ENCODE measurements around the gene SPHKAP.

DNA sequence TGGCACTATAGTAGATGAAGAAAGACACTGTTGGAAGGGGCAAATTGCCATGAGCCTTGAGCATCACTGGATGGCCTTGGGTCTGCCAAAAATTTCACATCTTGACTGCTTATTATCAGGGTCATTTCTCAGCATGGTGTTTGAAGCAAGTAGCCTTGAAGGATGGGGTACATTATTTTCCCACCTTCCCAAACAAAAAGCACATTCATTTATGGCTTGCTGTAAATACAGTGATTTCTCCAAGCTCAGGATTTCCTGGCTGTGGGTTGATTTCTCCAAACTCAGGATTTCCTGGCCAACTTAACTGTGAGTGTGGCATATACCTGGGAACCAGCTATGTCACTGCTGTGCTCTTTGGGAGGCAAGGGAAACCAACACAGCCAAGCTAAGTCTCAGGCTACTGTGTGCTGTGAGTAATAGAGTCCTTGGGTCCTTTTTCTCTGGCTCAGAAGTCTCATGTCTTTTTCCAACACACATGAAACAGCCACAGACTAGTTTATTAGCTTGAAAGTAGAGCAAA lies 116.6 kb downstream of the SPHKAP start:
- TF ChIP-seq, protein P1, sequence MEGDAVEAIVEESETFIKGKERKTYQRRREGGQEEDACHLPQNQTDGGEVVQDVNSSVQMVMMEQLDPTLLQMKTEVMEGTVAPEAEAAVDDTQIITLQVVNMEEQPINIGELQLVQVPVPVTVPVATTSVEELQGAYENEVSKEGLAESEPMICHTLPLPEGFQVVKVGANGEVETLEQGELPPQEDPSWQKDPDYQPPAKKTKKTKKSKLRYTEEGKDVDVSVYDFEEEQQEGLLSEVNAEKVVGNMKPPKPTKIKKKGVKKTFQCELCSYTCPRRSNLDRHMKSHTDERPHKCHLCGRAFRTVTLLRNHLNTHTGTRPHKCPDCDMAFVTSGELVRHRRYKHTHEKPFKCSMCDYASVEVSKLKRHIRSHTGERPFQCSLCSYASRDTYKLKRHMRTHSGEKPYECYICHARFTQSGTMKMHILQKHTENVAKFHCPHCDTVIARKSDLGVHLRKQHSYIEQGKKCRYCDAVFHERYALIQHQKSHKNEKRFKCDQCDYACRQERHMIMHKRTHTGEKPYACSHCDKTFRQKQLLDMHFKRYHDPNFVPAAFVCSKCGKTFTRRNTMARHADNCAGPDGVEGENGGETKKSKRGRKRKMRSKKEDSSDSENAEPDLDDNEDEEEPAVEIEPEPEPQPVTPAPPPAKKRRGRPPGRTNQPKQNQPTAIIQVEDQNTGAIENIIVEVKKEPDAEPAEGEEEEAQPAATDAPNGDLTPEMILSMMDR (IDR thresholded peaks at IDR 0.05; ENCODE audit: low read depth, low read length) = no peak
- TF ChIP-seq EZH2phosphoT487 (IDR thresholded peaks at IDR 0.05; ENCODE audit: low read depth) = no peak

All from OCI-LY3 (cell line).